ENCODE measurements around the gene TARDBP.

GRCh38 chr1:11059155-11059967 lies 46.9 kb downstream of the TARDBP start:
- TF ChIP-seq POLR2AphosphoS5 (IDR thresholded peaks at IDR 0.05; ENCODE audit: low read depth, low read length) (no peak), TAF1 (IDR thresholded peaks at IDR 0.05; ENCODE audit: low read depth, low read length) (no peak), POLR2A (IDR thresholded peaks at IDR 0.05; ENCODE audit: low read depth, low read length) (no peak), PAX5 (IDR thresholded peaks at IDR 0.05; ENCODE audit: insufficient read depth, low read length, severe bottlenecking) (no peak)
